Trophoblast cell (in vitro differentiated cells and primary cell): ENCODE results near the gene CPNE8.
A peak's percentile ranks its signal among the peaks of the same experiment; 100 is the strongest.

Experiments
- DNase-seq, 2 donors: peaks; one replicate each; pipeline ENCODE4 v3.0.0-alpha.2; 2016
- H2AFZ ChIP-seq: 2 replicates; pipeline ENCODE4 v1.6.1; 2013; ENCODE audit warnings: low read length, moderate library complexity, mild to moderate bottlenecking; ENCODE audit not compliant: insufficient read depth, poor library complexity
- H2AK5ac ChIP-seq: 2 replicates; pipeline ENCODE4 v1.6.1; 2013; ENCODE audit warnings: mild to moderate bottlenecking, low read length
- H2BK120ac ChIP-seq: 2 replicates; pipeline ENCODE4 v1.6.1; 2013; ENCODE audit warnings: low read length, mild to moderate bottlenecking, moderate library complexity; ENCODE audit not compliant: insufficient read depth, poor library complexity
- H2BK12ac ChIP-seq: 2 replicates; pipeline ENCODE4 v1.6.1; 2013; ENCODE audit warnings: mild to moderate bottlenecking, low read length, moderate library complexity
- H2BK5ac ChIP-seq: 2 replicates; pipeline ENCODE4 v1.6.1; 2013; ENCODE audit warnings: low read length, low read depth, moderate library complexity, mild to moderate bottlenecking; ENCODE audit not compliant: poor library complexity
- H3K14ac ChIP-seq: 2 replicates; pipeline ENCODE4 v1.6.1; 2013; ENCODE audit warnings: mild to moderate bottlenecking, low read length
- H3K18ac ChIP-seq: 2 replicates; pipeline ENCODE4 v1.6.1; 2013; ENCODE audit warnings: mild to moderate bottlenecking, low read length
- H3K23ac ChIP-seq: 2 replicates; pipeline ENCODE4 v1.6.1; 2013; ENCODE audit warnings: low read length
- H3K27ac ChIP-seq: 2 replicates; pipeline ENCODE4 v1.5.1; 2013; ENCODE audit warnings: low read depth, mild to moderate bottlenecking, inconsistent platforms, low read length, moderate library complexity
- H3K27me3 ChIP-seq: 2 replicates; pipeline ENCODE4 v1.6.1; 2013; ENCODE audit warnings: inconsistent platforms, mild to moderate bottlenecking, low read length, moderate library complexity; ENCODE audit not compliant: insufficient read depth
- H3K36me3 ChIP-seq, 2 experiments: 1 replicate in 1 of 2; 2 replicates in 1 of 2; pipeline ENCODE4 v1.6.1; 2013; ENCODE audit warnings: low read length in 2 of 2, mild to moderate bottlenecking in 2 of 2, moderate library complexity in 1 of 2; ENCODE audit not compliant: insufficient read depth in 2 of 2, control insufficient read depth in 1 of 2
- H3K4ac ChIP-seq: 2 replicates; pipeline ENCODE4 v1.6.1; 2013; ENCODE audit warnings: low read depth, mild to moderate bottlenecking, low read length, moderate library complexity
- H3K4me1 ChIP-seq, 2 experiments: 1 replicate in 1 of 2; 2 replicates in 1 of 2; pipeline ENCODE4 v1.6.1; 2013; ENCODE audit warnings: low read length in 2 of 2, mild to moderate bottlenecking in 2 of 2, moderate library complexity in 1 of 2; ENCODE audit not compliant: insufficient read depth in 2 of 2, control insufficient read depth in 1 of 2
- H3K4me2 ChIP-seq: 2 replicates; pipeline ENCODE4 v1.6.1; 2013; ENCODE audit warnings: inconsistent platforms, mild to moderate bottlenecking, low read length, moderate library complexity
- H3K4me3 ChIP-seq: 2 replicates; pipeline ENCODE4 v1.5.1; 2013; ENCODE audit warnings: mild to moderate bottlenecking, low read depth, low read length, inconsistent platforms
- H3K79me1 ChIP-seq: one replicate; pipeline ENCODE4 v1.6.1; 2013; ENCODE audit warnings: low read length
- H3K79me2 ChIP-seq: 2 replicates; pipeline ENCODE4 v1.6.1; 2013; ENCODE audit warnings: low read length, mild to moderate bottlenecking; ENCODE audit not compliant: control insufficient read depth, insufficient read depth, poor library complexity
- H3K9ac ChIP-seq: 2 replicates; pipeline ENCODE4 v1.6.1; 2013; ENCODE audit warnings: mild to moderate bottlenecking, low read length
- H3K9me3 ChIP-seq: 2 replicates; pipeline ENCODE4 v1.6.1; 2013; ENCODE audit warnings: low read depth, mild to moderate bottlenecking, control low read depth, inconsistent platforms, low read length; ENCODE audit not compliant: insufficient read depth
- H4K12ac ChIP-seq: 2 replicates; pipeline ENCODE4 v1.6.1; 2013; ENCODE audit warnings: low read depth, mild to moderate bottlenecking, low read length, moderate library complexity
- H4K8ac ChIP-seq: 2 replicates; pipeline ENCODE4 v1.6.1; 2013; ENCODE audit warnings: low read depth, mild to moderate bottlenecking, low read length, moderate library complexity
- H4K91ac ChIP-seq: one replicate; pipeline ENCODE4 v1.6.1; 2013; ENCODE audit warnings: low read depth, mild to moderate bottlenecking, low read length, moderate library complexity
- WGBS: extraction: QIAGEN DNeasy Blood & Tissue Kit; methylation state at CpG from one replicate; pipeline ENCODE4 v1.1.7; 2013; ENCODE audit warnings: missing lambda C conversion rate; ENCODE audit not compliant: insufficient read length, insufficient coverage; ENCODE audit errors: extremely low coverage; 5-methylcytosine and 5-hydroxymethylcytosine counted together

The CPNE8 gene

GRCh38 chr12:38629064-38629463, 276.3 kb downstream of the CPNE8 start:
- Histone ChIP-seq H3K9ac (no peak overlapping the region), H2AFZ (no peak overlapping the region), H3K27me3 (no peaks in the 10 kb centered on the region), H2BK120ac (no peak overlapping the region), H3K18ac (no peak overlapping the region), H4K91ac (no peak overlapping the region), H3K79me1 (no peaks in the 10 kb centered on the region), H2AK5ac (no peak overlapping the region), H3K14ac (no peak overlapping the region), H3K36me3 (no peaks in the 10 kb centered on the region), H3K4me2 (no peak overlapping the region), H3K79me2 (no peaks in the 10 kb centered on the region), H3K23ac (no peak overlapping the region), H3K9me3 (no peaks in the 10 kb centered on the region), H2BK5ac (no peak overlapping the region), H3K4me1 (no peaks in the 10 kb centered on the region), H4K12ac (no peak overlapping the region), H3K4me3 (no peak overlapping the region), H4K8ac (no peak overlapping the region), H2BK12ac (no peak overlapping the region), H3K27ac (no peak overlapping the region), H3K4ac (no peak overlapping the region)
- no peak for DNase-seq
- no CpG with 5 or more reads among the region's 2 CpGs for WGBS

- Histone ChIP-seq H2AFZ (no peak overlapping the region), H4K91ac (no peak overlapping the region), H4K12ac (no peak overlapping the region), H3K23ac (no peak overlapping the region), H2BK5ac (no peak overlapping the region), H3K4me1 (no peaks in the 10 kb centered on the region), H3K4me3 (no peak overlapping the region), H3K4me2 (no peak overlapping the region), H3K9ac (no peak overlapping the region), H3K18ac (no peak overlapping the region), H3K27me3 (no peaks in the 10 kb centered on the region), H2AK5ac (no peak overlapping the region), H3K14ac (no peak overlapping the region), H3K9me3 (no peaks in the 10 kb centered on the region), H4K8ac (no peak overlapping the region), H3K4ac (no peak overlapping the region), H3K79me1 (no peaks in the 10 kb centered on the region), H2BK120ac (no peak overlapping the region), H3K79me2 (no peaks in the 10 kb centered on the region), H3K27ac (no peak overlapping the region), H2BK12ac (no peak overlapping the region), H3K36me3 (no peaks in the 10 kb centered on the region)
- no peak for DNase-seq
Measured at GRCh38 chr12:38628288-38628687, 277.1 kb downstream of the CPNE8 start.

DNA sequence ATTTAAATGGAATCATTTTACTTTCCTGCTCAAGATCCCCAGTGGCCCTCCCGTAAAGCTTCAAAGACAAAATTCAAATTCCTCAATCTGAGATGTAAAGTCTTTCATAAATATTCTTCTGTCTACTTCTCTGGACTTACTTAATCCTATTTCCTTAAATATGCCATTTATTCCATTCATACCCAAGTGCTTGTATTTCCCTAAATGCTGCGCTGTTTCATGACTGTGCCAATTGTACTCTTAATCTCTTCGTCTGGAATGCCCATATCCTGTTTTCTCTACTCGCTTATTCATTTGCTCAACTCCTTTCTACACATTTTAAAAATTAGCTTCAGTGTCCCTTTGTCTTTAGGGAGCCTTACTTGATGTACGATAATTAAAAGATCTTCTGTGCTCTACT, 280.1 kb downstream of the CPNE8 start:
- Histone ChIP-seq H3K4me2 (no peak overlapping the region), H2BK120ac (no peak overlapping the region), H3K4me3 (no peak overlapping the region), H3K14ac (no peak overlapping the region), H3K36me3 (no peaks in the 10 kb centered on the region), H3K9ac (no peak overlapping the region), H4K8ac (no peak overlapping the region), H3K27ac (no peak overlapping the region), H3K27me3 (no peaks in the 10 kb centered on the region), H3K4me1 (no peaks in the 10 kb centered on the region), H3K4ac (no peak overlapping the region), H3K9me3 (no peaks in the 10 kb centered on the region), H2BK12ac (no peak overlapping the region), H2AK5ac (no peak overlapping the region), H3K23ac (no peak overlapping the region), H4K12ac (no peak overlapping the region), H2AFZ (no peak overlapping the region), H3K79me2 (no peaks in the 10 kb centered on the region), H2BK5ac (no peak overlapping the region), H4K91ac (no peak overlapping the region), H3K18ac (no peak overlapping the region), H3K79me1 (no peaks in the 10 kb centered on the region)
- DNase-seq, result peak in 1 of 2 donors; percentile 13
- no CpG with 5 or more reads among the region's 5 CpGs for WGBS

DNA sequence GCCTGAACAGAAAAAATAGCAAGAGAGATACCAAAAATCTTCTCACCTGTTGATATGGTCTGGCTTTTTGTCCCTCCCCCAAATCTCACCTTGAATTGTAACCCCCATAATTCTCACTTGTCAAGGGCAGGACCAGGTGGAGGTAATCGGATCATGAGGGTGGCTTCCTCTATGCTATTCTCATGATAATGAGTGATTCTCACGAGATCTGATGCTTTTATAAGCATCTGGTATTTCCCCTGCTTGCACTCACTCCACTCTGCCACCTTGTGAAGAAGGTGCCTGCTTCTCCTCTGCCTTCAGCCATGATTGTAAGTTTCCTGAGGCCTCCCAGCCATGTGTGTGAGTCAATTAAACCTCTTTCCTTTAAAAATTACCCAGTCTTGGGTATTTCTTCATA, 291.2 kb downstream of the CPNE8 start:
- Histone ChIP-seq H2AK5ac (no peak overlapping the region), H4K91ac (no peak overlapping the region), H3K4me1 (no peaks in the 10 kb centered on the region), H3K4me3 (no peak overlapping the region), H3K27ac (no peak overlapping the region), H2BK120ac (no peak overlapping the region), H3K27me3 (no peaks in the 10 kb centered on the region), H3K9me3 (no peaks in the 10 kb centered on the region), H2BK5ac (no peak overlapping the region), H4K8ac (no peak overlapping the region), H3K4me2 (no peak overlapping the region), H3K36me3 (no peaks in the 10 kb centered on the region), H3K18ac (no peak overlapping the region), H3K79me2 (no peaks in the 10 kb centered on the region), H4K12ac (no peak overlapping the region), H3K23ac (no peak overlapping the region), H2BK12ac (no peak overlapping the region), H3K9ac (no peak overlapping the region), H2AFZ (no peak overlapping the region), H3K4ac (no peak overlapping the region), H3K79me1 (no peaks in the 10 kb centered on the region), H3K14ac (no peak overlapping the region)
- DNase-seq, result no peak
- no CpG with 5 or more reads among the region's 2 CpGs for WGBS
